Psoas muscle (tissue), 8 donors: ENCODE results near the gene FUBP3. TPM values are rescaled to one million over a fixed set of nuclear protein-coding genes. Genes with fewer than 3 reads are reported as not detected.

Source experiments
- ATAC-seq, 4 donors: fragments of 200-7000 bp; cut with Tn5 transposase; one replicate each; pipeline ENCODE4 v1.9.1; 2020; ENCODE audit warnings: moderate library complexity in 3 of 4, mild to moderate bottlenecking in 2 of 4
- DNase-seq, 2 donors: peaks; one replicate each; pipeline ENCODE4 v3.0.0-alpha.2; 2020
- H3K27ac ChIP-seq: fragments of 200-600 bp; one replicate; pipeline ENCODE4 v1.8.0; 2022
- H3K27me3 ChIP-seq, 3 donors: fragments of 200-600 bp in 1 of 3; one replicate each; pipeline versions ENCODE4 v1.6.1 to v1.8.0; 2013 to 2022; ENCODE audit warnings: low read length in 2 of 3, mild to moderate bottlenecking in 2 of 3, moderate library complexity in 1 of 3; ENCODE audit not compliant: insufficient read depth in 3 of 3
- H3K36me3 ChIP-seq, 2 donors: fragments of 200-600 bp in 1 of 2; one replicate each; pipeline versions ENCODE4 v1.6.1 to v1.8.0; 2013 to 2022; ENCODE audit warnings: low read depth in 1 of 2, mild to moderate bottlenecking in 1 of 2, moderate library complexity in 1 of 2; ENCODE audit not compliant: insufficient read depth in 1 of 2
- H3K4me1 ChIP-seq: fragments of 200-600 bp; one replicate; pipeline ENCODE4 v1.8.0; 2022
- H3K4me3 ChIP-seq: fragments of 200-600 bp; one replicate; pipeline ENCODE4 v1.8.0; 2022; ENCODE audit warnings: mild to moderate bottlenecking
- H3K9me3 ChIP-seq: fragments of 200-600 bp; one replicate; pipeline ENCODE4 v1.8.0; 2022
- CTCF ChIP-seq: fragments of 200-600 bp; IDR thresholded peaks from one replicate; pipeline ENCODE4 v1.8.0; 2022; ENCODE audit warnings: antibody characterized with exemption
- WGBS, 3 donors: extraction: QIAGEN DNeasy Blood & Tissue Kit; methylation state at CpG; one replicate each; pipeline versions ENCODE4 v1.1.6 to v1.1.7; 2013; 5-methylcytosine and 5-hydroxymethylcytosine counted together
- intact Hi-C, 2 donors: fragments of 100-400 bp; cut with DNase I; formaldehyde crosslinking; loops; one replicate each; pipeline versions ENCODE4 v1.11.0 to v1.14.2; 2022
- polyA plus RNA-seq, 3 donors: library from polyadenylated mRNA; stranded (reverse); fragments of 200-250 nt; gene quantifications; one replicate each; pipeline ENCODE4 v1.2.3, GENCODE V29; 2013
- total RNA-seq, 4 donors: library from RNA; stranded (reverse); fragmentation: NEBNext Ultra II Directional in 2 of 4; extraction: Animal tissue kit (Norgen Biotek cat#: 25700) in 2 of 4; gene quantifications; one replicate each; pipeline versions ENCODE4 v1.2.1 to v1.2.4, GENCODE V29; 2021 to 2023
- donor health status: healthy with polysubstance abuse.
- donor health status: DM: no; HTN: no; CAD: no; lungs with moderate emphysema.
- donor health status: Bipolar disorder and iron deficiency.
- donor health status: healthy.
- donor health status: DM: yes; HTN: yes; CAD: no.
- donor health status: DM: no; HTN: no; CAD: no.
- donor health status: DM: no; HTN: no; CAD: no.
- donor health status: DM: yes; HTN: yes; CAD: no.

Gene FUBP3
- total and polyA plus RNA-seq, 7 donors: 7.5 to 20.7 (median 16.3) TPM

- Histone ChIP-seq H3K9me3 (no peaks in the 10 kb centered on the region), H3K4me3 (peak overlapping the region; percentile 18), H3K4me1 (peaks cover 28% of the 10 kb centered on the region), H3K27me3 (peaks cover 0 to 83% (median 51%) of the 10 kb centered on the region in 3 donors), H3K36me3 (no peaks in the 10 kb centered on the region), H3K27ac (no peak overlapping the region)
- DNase-seq: no peak
- ATAC-seq: no peak
- WGBS, 3 donors: 1 to 2% (median 2%) methylated on average over 22 to 26 of the region's 26 CpGs
- intact Hi-C loops: no loop called here
- no peak for TF ChIP-seq CTCF
Measured at GRCh38 chr9:130665029-130665430, 85.7 kb downstream of the FUBP3 start.

- Histone ChIP-seq H3K36me3 (no peaks in the 10 kb centered on the region), H3K4me3 (peak overlapping the region; percentile 18), H3K27me3 (peaks cover 0 to 76% (median 51%) of the 10 kb centered on the region in 3 donors), H3K27ac (no peak overlapping the region), H3K4me1 (peaks cover 25% of the 10 kb centered on the region), H3K9me3 (no peaks in the 10 kb centered on the region)
- no peak for DNase-seq
- TF ChIP-seq CTCF: no peak
- intact Hi-C loops: no loop called here
- no peak for ATAC-seq
- 11 to 12% (median 12%) methylated on average over 55 to 61 of the region's 61 CpGs for WGBS, 3 donors
Measured at GRCh38 chr9:130665431-130666392, 86.3 kb downstream of the FUBP3 start.

- no peak for DNase-seq
- no peak overlapping the region for H3K4me3 ChIP-seq
- no peaks in the 10 kb centered on the region for H3K36me3 ChIP-seq
- peaks cover 16% of the 10 kb centered on the region for H3K4me1 ChIP-seq
- no peak overlapping the region for H3K27ac ChIP-seq
- intact Hi-C loops: no loop called here
- 38 to 50% (median 48%) methylated on average over 39 to 60 of the region's 60 CpGs for WGBS, 3 donors
- no peak for TF ChIP-seq CTCF
- peaks cover 0 to 68% (median 44%) of the 10 kb centered on the region in 3 donors for H3K27me3 ChIP-seq
- no peak for ATAC-seq
- H3K9me3 ChIP-seq: no peaks in the 10 kb centered on the region
Measured at GRCh38 chr9:130666393-130667119, 87.2 kb downstream of the FUBP3 start.

- DNase-seq (no peak), ATAC-seq (no peak)
- no peak for TF ChIP-seq CTCF
- H3K4me1 ChIP-seq: peaks cover 13% of the 10 kb centered on the region
- no peaks in the 10 kb centered on the region for H3K36me3 ChIP-seq
- no peak overlapping the region for H3K4me3 ChIP-seq
- H3K9me3 ChIP-seq: no peaks in the 10 kb centered on the region
- peaks cover 0 to 62% (median 40%) of the 10 kb centered on the region in 3 donors for H3K27me3 ChIP-seq
- intact Hi-C loops: no loop called here
- no peak overlapping the region for H3K27ac ChIP-seq
- WGBS, 3 donors: 57 to 77% (median 72%) methylated on average over 4 of the region's 4 CpGs
Measured at GRCh38 chr9:130667120-130667435, 87.7 kb downstream of the FUBP3 start.
